ENCODE measurements around the gene PHF5A.
"Not testable (repeated sequence)": the region's sequence is repeated elsewhere in the genome, so short reads cannot be mapped to it uniquely, and the experiment has no call there.

PHF5A gene

GRCh38 chr22:41488076-41488475, 19.6 kb upstream of the PHF5A start:
- DNase-seq (ENCODE audit: low read depth) = no peak

GRCh38 chr22:41487037-41487935, 18.8 kb upstream of the PHF5A start:
- no peak for DNase-seq (ENCODE audit: low read depth)

- no peak for DNase-seq (ENCODE audit: low read depth)
Measured at GRCh38 chr22:41485033-41485432, 16.5 kb upstream of the PHF5A start.

DNA sequence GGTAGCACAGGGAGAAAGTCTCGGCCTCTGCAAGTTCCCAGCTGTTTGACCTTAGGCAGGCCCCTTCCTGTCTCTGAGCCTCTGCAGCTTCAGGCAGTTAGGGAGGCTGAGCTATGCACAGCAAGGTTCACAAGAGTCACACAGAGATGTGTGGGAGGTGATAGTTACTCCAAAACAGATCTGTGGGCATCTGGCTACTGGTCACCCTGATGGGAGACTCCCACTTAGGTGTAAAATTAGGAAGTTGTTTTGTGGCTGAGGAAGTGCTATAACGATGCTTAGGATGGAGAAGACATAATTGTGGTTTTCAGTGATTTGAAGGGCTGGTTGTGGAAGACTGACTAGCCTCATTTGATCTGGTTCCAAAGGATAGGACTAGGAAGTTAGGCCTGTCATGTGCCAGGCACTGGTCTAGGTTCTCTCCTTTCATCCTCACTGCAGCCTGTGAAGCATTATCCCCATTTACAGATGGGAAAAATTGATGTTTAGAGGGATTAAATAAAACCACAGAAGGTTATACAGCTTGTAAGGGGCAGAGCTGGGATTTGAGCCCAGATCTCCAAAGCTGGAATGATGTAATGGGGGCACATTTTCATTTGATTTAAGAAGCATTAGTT, 13.9 kb upstream of the PHF5A start:
- no peak for DNase-seq (ENCODE audit: low read depth)

- no peak for DNase-seq (ENCODE audit: low read depth)
Measured at GRCh38 chr22:41481925-41482318, 13.4 kb upstream of the PHF5A start.

DNA sequence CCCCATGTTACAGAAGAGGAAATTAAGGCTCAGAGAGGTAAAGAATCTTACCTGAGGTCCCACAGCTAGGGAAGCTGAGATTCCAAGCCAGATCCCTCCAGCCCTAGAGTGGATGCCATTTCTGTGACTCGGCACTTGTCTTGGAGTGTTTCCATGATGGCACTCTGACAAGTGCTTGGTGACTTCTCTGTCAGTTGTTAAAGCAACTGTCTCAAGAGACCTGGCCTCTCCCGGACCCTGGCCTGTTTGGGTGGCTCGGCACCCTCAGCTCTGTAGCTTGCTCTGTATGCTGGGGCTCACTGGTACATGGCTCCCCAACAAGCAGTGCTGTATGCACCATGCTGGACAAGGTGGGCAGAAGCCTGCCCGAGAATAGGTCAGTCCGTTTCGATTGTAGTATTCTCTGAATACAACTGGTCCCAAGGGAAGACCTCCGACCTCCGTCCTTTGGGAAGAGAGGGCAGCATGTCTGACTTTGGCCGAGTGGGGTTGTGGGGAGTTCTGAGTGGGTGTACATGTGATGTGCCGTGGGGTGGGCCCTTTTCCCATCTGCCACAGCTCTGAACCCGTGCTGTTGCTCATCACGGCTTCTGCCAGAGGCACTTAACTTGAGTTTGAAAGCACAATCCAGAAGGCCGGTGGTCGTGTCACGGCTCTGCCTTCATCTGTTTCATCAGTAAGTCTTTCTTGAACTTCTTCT, 12.8 kb upstream of the PHF5A start:
- no peak for DNase-seq (ENCODE audit: low read depth)

- DNase-seq (ENCODE audit: low read depth) = no peak
Measured at GRCh38 chr22:41480397-41480735, 11.9 kb upstream of the PHF5A start.

DNA sequence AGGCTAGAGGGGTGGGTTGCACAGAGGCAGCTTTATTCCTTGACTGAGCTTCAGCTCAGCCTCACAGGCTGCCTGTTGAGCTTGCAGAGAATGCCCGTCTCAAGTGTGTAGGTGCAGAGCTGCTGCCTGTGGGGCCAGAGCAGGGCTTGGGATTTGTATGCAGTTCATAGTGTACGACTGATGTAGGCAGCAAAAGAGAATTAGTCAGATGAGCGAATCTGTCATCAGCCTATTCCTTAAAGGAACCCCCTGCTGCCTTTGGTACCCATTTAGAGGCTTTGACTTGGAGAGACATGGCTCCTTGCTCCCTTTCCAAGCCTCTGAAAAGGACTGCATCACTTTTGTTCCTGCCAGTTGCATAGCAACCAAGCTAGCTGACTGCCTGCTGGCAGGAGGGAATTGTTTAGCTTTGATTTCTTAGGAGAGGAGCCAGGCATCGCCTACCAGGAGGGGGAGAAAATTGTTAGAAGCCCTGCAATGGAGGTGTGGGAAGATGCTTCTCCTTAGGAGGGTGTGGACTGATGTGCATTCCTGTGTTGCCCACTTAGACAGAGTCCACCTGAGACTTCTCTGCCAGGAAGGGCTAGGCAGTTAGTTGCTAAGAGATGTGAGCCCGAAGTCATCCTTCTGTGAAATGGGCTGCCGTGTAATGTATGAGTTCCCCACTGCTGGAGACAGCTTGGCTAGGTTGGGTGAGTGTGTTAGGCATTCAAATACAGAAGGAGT, 11.3 kb upstream of the PHF5A start:
- DNase-seq (ENCODE audit: low read depth) = no peak

- no peak for DNase-seq (ENCODE audit: low read depth)
Measured at GRCh38 chr22:41478891-41479521, 10.5 kb upstream of the PHF5A start.

DNA sequence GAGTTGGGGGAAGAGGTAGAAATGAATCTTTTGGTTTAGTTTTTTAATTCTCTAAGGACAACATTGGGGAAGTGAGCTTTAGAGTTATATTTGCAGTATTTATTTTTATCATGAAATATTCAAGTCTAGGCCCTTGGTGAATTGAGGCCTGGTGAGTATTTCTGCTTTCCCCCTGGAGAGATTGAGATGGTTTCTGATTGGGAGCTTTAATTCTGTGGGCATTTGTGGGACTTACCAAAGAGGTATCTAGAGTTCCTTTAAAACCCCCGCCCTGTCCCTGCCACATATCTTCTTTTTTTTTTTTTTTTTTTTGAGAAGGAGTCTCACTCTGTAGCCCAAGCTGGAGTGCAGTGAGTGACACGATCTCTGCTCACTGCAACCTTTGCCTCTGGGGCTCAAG, 10.0 kb upstream of the PHF5A start:
- no peak for DNase-seq (ENCODE audit: low read depth)

GRCh38 chr22:41474872-41475451, 6.5 kb upstream of the PHF5A start:
- DNase-seq (ENCODE audit: low read depth) = no peak

DNA sequence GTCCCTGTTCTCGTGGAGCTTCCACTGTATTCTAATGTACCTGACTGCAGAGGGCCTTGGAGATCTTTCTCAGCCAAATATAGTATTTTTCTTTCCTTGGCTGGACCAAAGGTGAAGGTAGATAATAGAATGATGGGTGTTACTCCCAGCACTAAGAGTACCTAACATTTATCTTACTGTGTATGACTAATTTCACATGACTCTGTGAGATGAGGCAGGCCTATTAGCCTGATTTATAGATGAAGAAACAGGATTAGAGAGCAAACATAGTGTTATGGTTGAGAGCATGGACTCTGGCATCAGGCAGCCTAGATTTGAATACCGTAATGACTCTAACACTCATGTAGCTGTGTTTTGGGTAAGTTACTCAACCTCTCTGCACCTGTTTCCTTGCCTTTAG, 3.1 kb upstream of the PHF5A start:
- no peak for DNase-seq (ENCODE audit: low read depth)

DNA sequence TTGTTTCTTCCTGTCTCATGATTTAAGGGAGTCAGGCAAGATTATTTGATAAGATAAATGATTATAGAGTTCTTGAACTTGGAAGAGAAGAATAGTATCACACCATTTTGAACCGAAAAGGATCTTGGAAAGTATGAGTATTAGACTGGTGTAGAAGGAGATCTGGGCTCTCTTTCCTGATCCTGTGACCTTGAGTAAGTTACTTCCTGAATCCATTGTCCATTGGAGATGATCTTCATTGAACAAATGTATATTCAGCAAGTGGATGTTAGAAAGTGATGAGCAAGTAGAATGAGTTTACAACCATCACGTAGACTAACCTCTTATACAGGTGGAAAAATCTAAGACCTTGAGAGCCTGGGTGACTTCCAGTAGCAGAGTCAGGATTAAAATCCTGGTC, 2.4 kb upstream of the PHF5A start:
- no peak for DNase-seq (ENCODE audit: low read depth)

GRCh38 chr22:41469218-41469851, 843 bp upstream of the PHF5A start:
- DNase-seq (ENCODE audit: low read depth) = peak; percentile 25

- no peak for DNase-seq (ENCODE audit: low read depth)
Measured at GRCh38 chr22:41461901-41462300, 6.6 kb downstream of the PHF5A start.

GRCh38 chr22:41460071-41460470, 8.4 kb downstream of the PHF5A start:
- not testable (repeated sequence) for DNase-seq (ENCODE audit: low read depth)

DNA sequence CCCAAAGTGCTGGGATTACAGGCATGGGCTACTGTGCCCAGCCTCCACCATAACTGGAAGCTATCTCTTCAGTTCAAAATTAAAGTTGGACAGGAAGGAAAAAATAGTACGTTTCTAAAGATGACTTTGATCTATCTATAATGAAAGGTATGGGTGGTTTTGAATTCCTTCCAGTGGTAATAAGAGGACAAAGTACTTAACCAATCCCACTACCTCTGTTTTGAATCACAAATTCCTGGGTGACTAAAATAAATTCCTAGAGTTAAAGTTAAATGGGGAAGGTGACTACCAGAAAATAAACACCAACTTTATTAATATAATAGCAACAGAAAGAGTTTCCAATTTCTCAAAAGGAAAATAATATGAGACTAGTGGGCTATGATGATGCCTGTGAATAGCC, 9.1 kb downstream of the PHF5A start:
- no peak for DNase-seq (ENCODE audit: low read depth)

GRCh38 chr22:41458161-41458728, 10.2 kb downstream of the PHF5A start:
- DNase-seq (ENCODE audit: low read depth) = no peak

- DNase-seq (ENCODE audit: low read depth) = peak; percentile 81
Measured at GRCh38 chr22:41448189-41448808, 20.2 kb downstream of the PHF5A start.

Measured in activated T-cell treated with anti-CD3 and anti-CD28 coated beads for 1 hour (primary cell).